Measurements from ENCODE around the gene PARM1. TPM values are rescaled to one million over a fixed set of nuclear protein-coding genes. Genes with fewer than 3 reads are reported as not detected.

PARM1 gene
- total RNA-seq, 1 donor from 2014 or later, result 28.7 TPM

- no peak overlapping the region for H3K27ac ChIP-seq (ENCODE audit: low read depth, low read length)
- H3K4me1 ChIP-seq (ENCODE audit: control insufficient read depth in 3 of 3, insufficient read depth in 3 of 3, low read length in 3 of 3), result no peaks in the 10 kb centered on the region
- no peak overlapping the region for H3K4me3 ChIP-seq (ENCODE audit: low read length in 3 of 3)
- no peaks in the 10 kb centered on the region for H3K36me3 ChIP-seq (ENCODE audit: control insufficient read depth in 3 of 3, insufficient read depth in 3 of 3, low read length in 3 of 3)
- H3K27me3 ChIP-seq (ENCODE audit: control insufficient read depth in 3 of 3, insufficient read depth in 3 of 3, low read length in 3 of 3), result no peaks in the 10 kb centered on the region
- H3K9ac ChIP-seq (ENCODE audit: low read depth in 1 of 3, low read length in 3 of 3), result no peak overlapping the region
- no peaks in the 10 kb centered on the region for H3K9me3 ChIP-seq (ENCODE audit: control insufficient read depth in 3 of 3, low read length in 3 of 3)
Measured at GRCh38 chr4:75054078-75054477, 121.2 kb downstream of the PARM1 start.

GRCh38 chr4:75056277-75056676 is 123.4 kb downstream of the PARM1 start:
- Histone ChIP-seq H3K27ac (ENCODE audit: low read depth, low read length) (no peak overlapping the region), H3K4me3 (ENCODE audit: low read length in 3 of 3) (no peak overlapping the region), H3K4me1 (ENCODE audit: control insufficient read depth in 3 of 3, insufficient read depth in 3 of 3, low read length in 3 of 3) (no peaks in the 10 kb centered on the region), H3K9me3 (ENCODE audit: control insufficient read depth in 3 of 3, low read length in 3 of 3) (no peaks in the 10 kb centered on the region), H3K36me3 (ENCODE audit: control insufficient read depth in 3 of 3, insufficient read depth in 3 of 3, low read length in 3 of 3) (no peaks in the 10 kb centered on the region), H3K9ac (ENCODE audit: low read depth in 1 of 3, low read length in 3 of 3) (no peak overlapping the region), H3K27me3 (ENCODE audit: control insufficient read depth in 3 of 3, insufficient read depth in 3 of 3, low read length in 3 of 3) (no peaks in the 10 kb centered on the region)

GRCh38 chr4:75057369-75057768 is 124.5 kb downstream of the PARM1 start:
- no peaks in the 10 kb centered on the region for H3K4me1 ChIP-seq (ENCODE audit: control insufficient read depth in 3 of 3, insufficient read depth in 3 of 3, low read length in 3 of 3)
- no peak overlapping the region for H3K27ac ChIP-seq (ENCODE audit: low read depth, low read length)
- H3K4me3 ChIP-seq (ENCODE audit: low read length in 3 of 3), result no peak overlapping the region
- H3K27me3 ChIP-seq (ENCODE audit: control insufficient read depth in 3 of 3, insufficient read depth in 3 of 3, low read length in 3 of 3), result no peaks in the 10 kb centered on the region
- no peaks in the 10 kb centered on the region for H3K9me3 ChIP-seq (ENCODE audit: control insufficient read depth in 3 of 3, low read length in 3 of 3)
- no peak overlapping the region for H3K9ac ChIP-seq (ENCODE audit: low read depth in 1 of 3, low read length in 3 of 3)
- no peaks in the 10 kb centered on the region for H3K36me3 ChIP-seq (ENCODE audit: control insufficient read depth in 3 of 3, insufficient read depth in 3 of 3, low read length in 3 of 3)

- Histone ChIP-seq H3K4me1 (ENCODE audit: control insufficient read depth in 3 of 3, insufficient read depth in 3 of 3, low read length in 3 of 3) (no peaks in the 10 kb centered on the region), H3K27ac (ENCODE audit: low read depth, low read length) (no peak overlapping the region), H3K9ac (ENCODE audit: low read depth in 1 of 3, low read length in 3 of 3) (no peak overlapping the region), H3K27me3 (ENCODE audit: control insufficient read depth in 3 of 3, insufficient read depth in 3 of 3, low read length in 3 of 3) (no peaks in the 10 kb centered on the region), H3K36me3 (ENCODE audit: control insufficient read depth in 3 of 3, insufficient read depth in 3 of 3, low read length in 3 of 3) (no peaks in the 10 kb centered on the region), H3K9me3 (ENCODE audit: control insufficient read depth in 3 of 3, low read length in 3 of 3) (no peaks in the 10 kb centered on the region), H3K4me3 (ENCODE audit: low read length in 3 of 3) (no peak overlapping the region)
Measured at GRCh38 chr4:75058486-75058885, 125.6 kb downstream of the PARM1 start.

GRCh38 chr4:75063433-75063832 is 130.5 kb downstream of the PARM1 start:
- Histone ChIP-seq H3K36me3 (ENCODE audit: control insufficient read depth in 3 of 3, insufficient read depth in 3 of 3, low read length in 3 of 3) (no peaks in the 10 kb centered on the region), H3K4me3 (ENCODE audit: low read length in 3 of 3) (no peak overlapping the region), H3K27ac (ENCODE audit: low read depth, low read length) (no peak overlapping the region), H3K9me3 (ENCODE audit: control insufficient read depth in 3 of 3, low read length in 3 of 3) (no peaks in the 10 kb centered on the region), H3K4me1 (ENCODE audit: control insufficient read depth in 3 of 3, insufficient read depth in 3 of 3, low read length in 3 of 3) (no peaks in the 10 kb centered on the region), H3K27me3 (ENCODE audit: control insufficient read depth in 3 of 3, insufficient read depth in 3 of 3, low read length in 3 of 3) (no peaks in the 10 kb centered on the region), H3K9ac (ENCODE audit: low read depth in 1 of 3, low read length in 3 of 3) (no peak overlapping the region)

GRCh38 chr4:75065909-75066308 is 133.0 kb downstream of the PARM1 start:
- Histone ChIP-seq H3K9ac (ENCODE audit: low read depth in 1 of 3, low read length in 3 of 3) (no peak overlapping the region), H3K27ac (ENCODE audit: low read depth, low read length) (no peak overlapping the region), H3K4me1 (ENCODE audit: control insufficient read depth in 3 of 3, insufficient read depth in 3 of 3, low read length in 3 of 3) (no peaks in the 10 kb centered on the region), H3K27me3 (ENCODE audit: control insufficient read depth in 3 of 3, insufficient read depth in 3 of 3, low read length in 3 of 3) (no peaks in the 10 kb centered on the region), H3K36me3 (ENCODE audit: control insufficient read depth in 3 of 3, insufficient read depth in 3 of 3, low read length in 3 of 3) (no peaks in the 10 kb centered on the region), H3K4me3 (ENCODE audit: low read length in 3 of 3) (no peak overlapping the region), H3K9me3 (ENCODE audit: control insufficient read depth in 3 of 3, low read length in 3 of 3) (no peaks in the 10 kb centered on the region)

- no peak overlapping the region for H3K27ac ChIP-seq (ENCODE audit: low read depth, low read length)
- H3K4me1 ChIP-seq (ENCODE audit: control insufficient read depth in 3 of 3, insufficient read depth in 3 of 3, low read length in 3 of 3), result no peaks in the 10 kb centered on the region
- no peaks in the 10 kb centered on the region for H3K36me3 ChIP-seq (ENCODE audit: control insufficient read depth in 3 of 3, insufficient read depth in 3 of 3, low read length in 3 of 3)
- H3K27me3 ChIP-seq (ENCODE audit: control insufficient read depth in 3 of 3, insufficient read depth in 3 of 3, low read length in 3 of 3), result no peaks in the 10 kb centered on the region
- H3K9me3 ChIP-seq (ENCODE audit: control insufficient read depth in 3 of 3, low read length in 3 of 3), result no peaks in the 10 kb centered on the region
- H3K9ac ChIP-seq (ENCODE audit: low read depth in 1 of 3, low read length in 3 of 3), result no peak overlapping the region
- no peak overlapping the region for H3K4me3 ChIP-seq (ENCODE audit: low read length in 3 of 3)
Measured at GRCh38 chr4:75069493-75070074, 136.7 kb downstream of the PARM1 start.

- H3K4me1 ChIP-seq (ENCODE audit: control insufficient read depth in 3 of 3, insufficient read depth in 3 of 3, low read length in 3 of 3), result no peaks in the 10 kb centered on the region
- H3K4me3 ChIP-seq (ENCODE audit: low read length in 3 of 3), result no peak overlapping the region
- H3K27ac ChIP-seq (ENCODE audit: low read depth, low read length), result no peak overlapping the region
- H3K27me3 ChIP-seq (ENCODE audit: control insufficient read depth in 3 of 3, insufficient read depth in 3 of 3, low read length in 3 of 3), result no peaks in the 10 kb centered on the region
- H3K9ac ChIP-seq (ENCODE audit: low read depth in 1 of 3, low read length in 3 of 3), result no peak overlapping the region
- H3K9me3 ChIP-seq (ENCODE audit: control insufficient read depth in 3 of 3, low read length in 3 of 3), result no peaks in the 10 kb centered on the region
- no peaks in the 10 kb centered on the region for H3K36me3 ChIP-seq (ENCODE audit: control insufficient read depth in 3 of 3, insufficient read depth in 3 of 3, low read length in 3 of 3)
Measured at GRCh38 chr4:75071317-75071716, 138.4 kb downstream of the PARM1 start.

GRCh38 chr4:75080888-75081287 is 148.0 kb downstream of the PARM1 start:
- no peaks in the 10 kb centered on the region for H3K9me3 ChIP-seq (ENCODE audit: control insufficient read depth in 3 of 3, low read length in 3 of 3)
- H3K9ac ChIP-seq (ENCODE audit: low read depth in 1 of 3, low read length in 3 of 3), result no peak overlapping the region
- no peaks in the 10 kb centered on the region for H3K36me3 ChIP-seq (ENCODE audit: control insufficient read depth in 3 of 3, insufficient read depth in 3 of 3, low read length in 3 of 3)
- H3K27me3 ChIP-seq (ENCODE audit: control insufficient read depth in 3 of 3, insufficient read depth in 3 of 3, low read length in 3 of 3), result no peaks in the 10 kb centered on the region
- no peak overlapping the region for H3K4me3 ChIP-seq (ENCODE audit: low read length in 3 of 3)
- H3K4me1 ChIP-seq (ENCODE audit: control insufficient read depth in 3 of 3, insufficient read depth in 3 of 3, low read length in 3 of 3), result no peaks in the 10 kb centered on the region
- H3K27ac ChIP-seq (ENCODE audit: low read depth, low read length), result no peak overlapping the region

- H3K9ac ChIP-seq (ENCODE audit: low read depth in 1 of 3, low read length in 3 of 3), result no peak overlapping the region
- H3K27ac ChIP-seq (ENCODE audit: low read depth, low read length), result no peak overlapping the region
- no peak overlapping the region for H3K4me3 ChIP-seq (ENCODE audit: low read length in 3 of 3)
- H3K9me3 ChIP-seq (ENCODE audit: control insufficient read depth in 3 of 3, low read length in 3 of 3), result no peaks in the 10 kb centered on the region
- H3K4me1 ChIP-seq (ENCODE audit: control insufficient read depth in 3 of 3, insufficient read depth in 3 of 3, low read length in 3 of 3), result no peaks in the 10 kb centered on the region
- no peaks in the 10 kb centered on the region for H3K27me3 ChIP-seq (ENCODE audit: control insufficient read depth in 3 of 3, insufficient read depth in 3 of 3, low read length in 3 of 3)
- H3K36me3 ChIP-seq (ENCODE audit: control insufficient read depth in 3 of 3, insufficient read depth in 3 of 3, low read length in 3 of 3), result no peaks in the 10 kb centered on the region
Measured at GRCh38 chr4:75081561-75081960, 148.6 kb downstream of the PARM1 start.

GRCh38 chr4:75087416-75087815 is 154.5 kb downstream of the PARM1 start:
- Histone ChIP-seq H3K9me3 (ENCODE audit: control insufficient read depth in 3 of 3, low read length in 3 of 3) (no peaks in the 10 kb centered on the region), H3K27ac (ENCODE audit: low read depth, low read length) (no peak overlapping the region), H3K4me3 (ENCODE audit: low read length in 3 of 3) (no peak overlapping the region), H3K4me1 (ENCODE audit: control insufficient read depth in 3 of 3, insufficient read depth in 3 of 3, low read length in 3 of 3) (no peaks in the 10 kb centered on the region), H3K36me3 (ENCODE audit: control insufficient read depth in 3 of 3, insufficient read depth in 3 of 3, low read length in 3 of 3) (no peaks in the 10 kb centered on the region), H3K9ac (ENCODE audit: low read depth in 1 of 3, low read length in 3 of 3) (no peak overlapping the region), H3K27me3 (ENCODE audit: control insufficient read depth in 3 of 3, insufficient read depth in 3 of 3, low read length in 3 of 3) (no peaks in the 10 kb centered on the region)

Data from skeletal muscle tissue (tissue), 4 donors.